Subcutaneous adipose tissue (tissue), 4 donors: ENCODE data around the gene COL15A1. TPM values are rescaled to one million over a fixed set of nuclear protein-coding genes. Genes with fewer than 3 reads are reported as not detected.

ENCODE experiments used
- total RNA-seq, 4 donors: library from RNA; depleted of rRNA; stranded (reverse); fragments of >200 nt; gene quantifications; one replicate each; pipeline ENCODE4 v1.1.0, GENCODE V29; 2016
- TF ChIP-seq, protein P1 (sequence below): fragments of 450-650 bp; IDR thresholded peaks from one replicate; pipeline ENCODE4 v1.5.1; 2016; ENCODE audit warnings: low read depth, mild to moderate bottlenecking, control low read depth, antibody characterized with exemption, moderate library complexity

The COL15A1 gene
- total RNA-seq, 4 donors from 2014 or later = 21.2 to 85.5 (median 59.4) TPM

DNA sequence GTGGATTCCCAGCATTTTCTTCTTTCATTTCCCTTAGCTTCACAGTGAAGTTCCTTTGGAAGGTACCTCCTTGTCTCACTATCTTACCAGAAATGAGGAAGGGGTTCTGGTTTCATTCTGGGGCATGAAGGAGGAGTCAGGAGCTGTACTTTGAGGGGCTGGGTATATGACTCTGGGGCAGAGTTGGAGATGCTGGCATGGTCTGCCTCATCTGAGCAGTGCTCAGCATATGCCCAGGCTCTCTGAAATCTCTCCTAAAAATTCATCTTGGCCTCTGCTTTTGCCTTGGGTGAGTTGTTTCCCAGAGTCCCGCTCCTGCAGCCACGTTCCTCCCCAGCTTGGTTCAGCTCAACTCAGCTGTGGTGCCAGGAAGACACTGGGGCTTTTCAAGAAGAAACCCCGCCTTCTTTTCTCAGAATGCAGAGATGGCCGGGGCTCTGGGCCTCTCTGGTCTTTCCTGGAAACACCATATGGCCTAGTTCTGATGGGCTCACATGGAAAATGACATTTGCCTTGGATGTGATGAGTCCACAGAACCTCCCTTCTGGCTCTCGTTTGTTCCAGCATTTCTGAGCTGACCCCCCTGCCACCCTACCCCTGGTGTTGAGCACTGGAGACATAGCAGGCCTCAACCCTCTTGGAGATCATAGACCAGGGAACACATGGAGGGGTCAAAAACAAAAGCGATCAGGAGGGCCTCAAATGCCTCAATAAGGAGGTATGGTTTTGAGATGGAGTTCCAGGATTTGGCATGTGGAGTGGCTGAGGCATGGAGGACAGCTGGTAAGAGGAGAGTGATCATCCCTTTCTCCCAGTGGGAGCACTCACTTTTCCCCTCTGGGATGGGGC is 149.2 kb downstream of the COL15A1 start:
- TF ChIP-seq, protein P1, sequence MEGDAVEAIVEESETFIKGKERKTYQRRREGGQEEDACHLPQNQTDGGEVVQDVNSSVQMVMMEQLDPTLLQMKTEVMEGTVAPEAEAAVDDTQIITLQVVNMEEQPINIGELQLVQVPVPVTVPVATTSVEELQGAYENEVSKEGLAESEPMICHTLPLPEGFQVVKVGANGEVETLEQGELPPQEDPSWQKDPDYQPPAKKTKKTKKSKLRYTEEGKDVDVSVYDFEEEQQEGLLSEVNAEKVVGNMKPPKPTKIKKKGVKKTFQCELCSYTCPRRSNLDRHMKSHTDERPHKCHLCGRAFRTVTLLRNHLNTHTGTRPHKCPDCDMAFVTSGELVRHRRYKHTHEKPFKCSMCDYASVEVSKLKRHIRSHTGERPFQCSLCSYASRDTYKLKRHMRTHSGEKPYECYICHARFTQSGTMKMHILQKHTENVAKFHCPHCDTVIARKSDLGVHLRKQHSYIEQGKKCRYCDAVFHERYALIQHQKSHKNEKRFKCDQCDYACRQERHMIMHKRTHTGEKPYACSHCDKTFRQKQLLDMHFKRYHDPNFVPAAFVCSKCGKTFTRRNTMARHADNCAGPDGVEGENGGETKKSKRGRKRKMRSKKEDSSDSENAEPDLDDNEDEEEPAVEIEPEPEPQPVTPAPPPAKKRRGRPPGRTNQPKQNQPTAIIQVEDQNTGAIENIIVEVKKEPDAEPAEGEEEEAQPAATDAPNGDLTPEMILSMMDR = no peak

DNA sequence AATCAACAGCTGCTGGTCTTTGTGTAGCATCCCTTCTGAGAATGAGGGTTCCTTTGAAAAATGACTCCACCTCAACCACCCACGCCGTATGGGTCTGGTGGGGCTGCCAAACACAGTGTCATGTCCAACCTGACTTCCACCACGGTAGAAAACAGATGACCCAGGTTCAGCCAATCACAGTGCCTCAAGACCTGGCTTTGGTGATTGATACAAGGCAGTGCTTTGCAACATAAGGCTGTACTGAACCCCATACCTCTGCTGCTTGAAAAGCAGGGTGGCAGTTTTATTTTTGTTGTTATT is 149.7 kb downstream of the COL15A1 start:
- TF ChIP-seq, protein P1 = no peak

- TF ChIP-seq, protein P1 = no peak
Measured at GRCh38 chr9:99095565-99095964, 151.9 kb downstream of the COL15A1 start.

DNA sequence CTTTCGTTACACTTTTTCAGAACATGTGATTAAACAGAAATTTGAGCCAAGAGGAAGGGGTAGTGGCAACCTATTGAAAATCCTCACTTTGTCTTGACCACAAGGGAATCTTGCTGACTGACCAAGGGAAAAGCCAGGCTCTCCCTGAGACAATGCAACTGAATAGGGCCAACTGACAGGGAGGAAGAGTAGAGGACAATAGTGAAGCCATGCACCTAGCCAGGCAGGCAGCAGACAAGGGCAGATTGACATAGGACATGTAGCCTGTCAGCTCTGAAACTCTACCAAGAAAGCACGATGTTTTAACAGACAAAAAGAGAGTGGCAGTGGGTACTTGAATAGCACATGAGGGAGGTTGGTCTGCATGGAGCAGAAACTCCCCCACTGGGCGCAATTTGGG is 152.7 kb downstream of the COL15A1 start:
- TF ChIP-seq, protein P1 = no peak

- TF ChIP-seq, protein P1 = no peak
Measured at GRCh38 chr9:99101271-99101670, 157.6 kb downstream of the COL15A1 start.

- TF ChIP-seq, protein P1 = no peak
Measured at GRCh38 chr9:99101812-99102211, 158.1 kb downstream of the COL15A1 start.

- TF ChIP-seq, protein P1 = no peak
Measured at GRCh38 chr9:99103054-99103895, 159.6 kb downstream of the COL15A1 start.
